Naive thymus-derived CD8-positive, alpha-beta T cell (primary cell): ENCODE measurements around the gene PIGZ. TPM values are rescaled to one million over a fixed set of nuclear protein-coding genes. Genes with fewer than 3 reads are reported as not detected.
A peak's percentile ranks its signal among the peaks of the same experiment; 100 is the strongest.

Experiments
- ATAC-seq, 2 donors: fragments of 150-1000 bp; cut with Tn5 transposase in 1 of 2; sonication (Bioruptor Pico), chemical (Tn5 transposase) in 1 of 2; 1 replicate in 1 of 2; 2 replicates in 1 of 2; pipeline ENCODE4 v1.10.0; 2021; ENCODE audit warnings: mild to moderate bottlenecking in 2 of 2, moderate library complexity in 2 of 2
- POLR2A ChIA-PET: fragments of 350-600 bp; sonication (Branson Sonifier 250); formaldehyde crosslinking; loops from one replicate; lab custom pipeline; 2021; ENCODE audit warnings: antibody characterized with exemption; lab: Charles Lee
- DNase-seq, 10 donors: peaks; one replicate each; pipeline versions ENCODE4 v3.0.0 to v3.0.0-alpha.2; 2020 to 2022
- H3K27ac Mint-ChIP-seq, 10 donors: one replicate each; pipeline ENCODE4 v1.8.0; 2020 to 2022; ENCODE audit warnings: mild to moderate bottlenecking in 10 of 10, mixed read lengths in 10 of 10, moderate library complexity in 4 of 10, inconsistent platforms in 1 of 10
- H3K27me3 Mint-ChIP-seq, 5 donors: one replicate each; pipeline ENCODE4 v1.8.0; 2021 to 2022; ENCODE audit warnings: mixed read lengths in 5 of 5
- H3K36me3 Mint-ChIP-seq, 3 donors: one replicate each; pipeline ENCODE4 v1.8.0; 2020 to 2022; ENCODE audit warnings: mixed read lengths in 3 of 3, mild to moderate bottlenecking in 2 of 3, inconsistent platforms in 1 of 3
- H3K4me1 Mint-ChIP-seq, 4 donors: one replicate each; pipeline ENCODE4 v1.8.0; 2021 to 2022; ENCODE audit warnings: mixed read lengths in 4 of 4
- H3K4me3 Mint-ChIP-seq, 10 donors: one replicate each; pipeline ENCODE4 v1.8.0; 2020 to 2022; ENCODE audit warnings: mild to moderate bottlenecking in 10 of 10, mixed read lengths in 10 of 10, moderate library complexity in 6 of 10, inconsistent platforms in 1 of 10
- H3K9me3 Mint-ChIP-seq, 9 donors: one replicate each; pipeline ENCODE4 v1.8.0; 2020 to 2022; ENCODE audit warnings: mixed read lengths in 9 of 9, mild to moderate bottlenecking in 3 of 9, inconsistent platforms in 1 of 9, moderate library complexity in 1 of 9
- polyA plus RNA-seq, 3 donors: library from polyadenylated mRNA; unstranded; fragments of 300-500 nt; fragmentation: Illumina TruSeq; gene quantifications; one replicate each; pipeline ENCODE4 v1.2.3, GENCODE V29; 2021
- total RNA-seq, 8 experiments: library from RNA in 2 of 8; stranded (reverse) in 2 of 8; gene quantifications; one replicate each; pipeline ENCODE4 v1.2.3 and lab custom pipeline; 2021 to 2026

The PIGZ gene
- total and polyA plus RNA-seq, 5 experiments from 2014 or later: 0.13 to 0.55 (median 0.26) TPM; not detected in 1

DNA sequence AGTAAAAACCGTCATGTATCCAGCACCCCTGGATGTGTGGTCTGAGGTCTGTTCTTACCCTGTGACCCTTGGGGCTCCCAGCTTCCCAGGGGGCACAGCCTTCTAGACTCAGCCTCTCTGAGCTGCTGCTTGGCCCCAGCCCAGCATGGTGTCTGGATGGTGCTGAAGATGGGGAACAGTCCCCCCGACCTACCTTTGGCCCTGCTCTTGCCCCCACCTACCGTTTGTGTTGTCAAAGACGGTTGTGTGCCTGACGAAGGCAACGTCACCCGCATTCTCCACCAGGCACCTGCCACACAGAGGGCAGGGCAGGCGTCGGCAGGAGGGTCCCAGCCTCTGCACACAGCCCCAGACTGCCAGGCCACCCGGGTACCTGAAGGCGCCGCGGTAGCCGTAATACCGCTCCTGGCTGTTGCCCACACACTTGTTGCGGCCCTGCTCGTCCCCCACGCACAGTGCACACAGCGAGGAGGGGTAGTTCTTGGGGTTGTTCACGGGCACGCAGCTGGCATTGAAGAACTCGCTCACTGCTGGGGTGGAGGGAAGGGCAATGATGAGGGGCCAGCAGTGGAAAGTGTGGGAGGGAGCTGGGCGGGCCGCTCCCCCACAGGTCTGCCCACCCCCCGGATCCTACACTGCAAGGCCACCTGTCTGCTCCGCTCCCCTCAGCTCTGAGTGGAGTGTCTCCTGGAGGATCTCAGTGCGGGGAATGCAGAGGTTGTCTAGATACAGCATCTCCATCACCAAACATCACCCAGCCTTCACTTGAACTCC, 40.0 kb upstream of the PIGZ start:
- no peak overlapping the region for H3K27ac Mint-ChIP-seq
- H3K4me3 Mint-ChIP-seq: no peak overlapping the region
- peaks cover 2 to 11% (median 7%) of the 10 kb centered on the region in 4 donors for H3K4me1 Mint-ChIP-seq
- H3K36me3 Mint-ChIP-seq: no peaks in the 10 kb centered on the region
- no peaks in the 10 kb centered on the region for H3K9me3 Mint-ChIP-seq
- H3K27me3 Mint-ChIP-seq: peaks cover 0 to 5% (median 2%) of the 10 kb centered on the region in 5 donors
- DNase-seq (peak in 1 of 10 donors; percentile 46), ATAC-seq (no peak)
- POLR2A ChIA-PET: no interaction called here

DNA sequence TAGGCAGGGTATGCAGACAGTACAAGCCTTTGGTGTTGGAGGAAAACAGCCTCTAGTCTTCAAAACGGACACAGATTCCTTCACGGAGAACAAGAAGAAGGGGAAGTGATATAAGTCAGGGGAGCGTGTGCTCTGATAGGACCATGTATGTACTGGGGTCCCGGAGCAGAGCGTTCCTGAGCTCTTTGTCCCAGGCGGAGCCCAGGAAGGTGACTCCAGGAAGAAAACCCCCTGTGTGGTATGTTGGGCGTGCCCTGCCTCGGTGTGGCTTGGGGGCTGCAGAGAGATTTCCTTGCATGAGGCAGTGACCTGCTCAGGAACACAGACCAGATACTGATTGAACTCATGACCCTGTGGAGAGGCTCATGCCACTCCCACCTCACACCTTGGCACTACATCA, 39.3 kb upstream of the PIGZ start:
- H3K27ac Mint-ChIP-seq: no peak overlapping the region

DNA sequence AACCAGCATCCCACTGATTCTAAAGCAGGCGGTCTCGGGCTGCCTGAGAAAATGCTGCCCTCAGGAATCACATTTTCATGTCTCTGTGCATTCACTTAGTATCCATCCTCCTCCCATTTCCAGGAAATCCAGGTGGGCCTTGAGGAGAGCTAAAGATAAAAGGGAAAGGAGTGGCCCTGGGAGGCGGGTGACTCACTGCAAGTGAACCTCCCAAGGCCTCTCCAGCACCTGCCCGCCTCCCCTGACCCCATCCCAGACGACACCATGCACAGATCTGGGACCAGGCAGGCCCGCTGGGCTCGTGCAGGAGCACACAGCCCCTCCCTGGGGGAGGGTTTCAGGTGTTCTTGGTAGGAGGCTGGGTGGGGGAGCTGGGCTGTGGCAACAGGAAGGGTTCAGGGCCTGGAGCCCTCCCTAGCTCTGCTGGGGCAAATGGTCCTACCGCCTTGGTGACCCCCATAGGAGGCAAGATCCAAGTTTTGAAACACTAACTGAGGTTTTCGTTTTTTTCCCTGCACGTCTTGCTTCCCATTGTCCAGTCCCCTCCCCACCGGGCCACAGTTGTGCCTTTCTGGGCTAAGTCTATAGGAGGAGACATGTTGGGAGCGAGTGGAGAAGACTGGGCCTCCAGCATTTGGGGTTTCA, 38.8 kb upstream of the PIGZ start:
- Mint-ChIP-seq H3K36me3 (no peaks in the 10 kb centered on the region), H3K4me1 (peaks cover 2 to 11% (median 7%) of the 10 kb centered on the region in 4 donors), H3K27ac (no peak overlapping the region), H3K27me3 (peaks cover 0 to 5% (median 2%) of the 10 kb centered on the region in 5 donors), H3K9me3 (no peaks in the 10 kb centered on the region), H3K4me3 (no peak overlapping the region)
- POLR2A ChIA-PET: interaction anchor here (1.2 kb wide), 1 partner anchor 21 kb away, joined by 3 read pairs; the partner anchor contains the start of gene MELTF
- ATAC-seq: no peak
- peak in 1 of 10 donors; percentile 44 for DNase-seq

More for the DNA sequence above, 39.3 kb upstream of the PIGZ start:
- ATAC-seq: no peak
- POLR2A ChIA-PET: interaction anchor here (1.2 kb wide), 1 partner anchor 21 kb away, joined by 3 read pairs; the partner anchor contains the start of gene MELTF
- no peaks in the 10 kb centered on the region for H3K9me3 Mint-ChIP-seq
- H3K36me3 Mint-ChIP-seq: no peaks in the 10 kb centered on the region
- peaks cover 0 to 5% (median 2%) of the 10 kb centered on the region in 5 donors for H3K27me3 Mint-ChIP-seq
- peaks cover 2 to 11% (median 7%) of the 10 kb centered on the region in 4 donors for H3K4me1 Mint-ChIP-seq
- DNase-seq: no peak
- no peak overlapping the region for H3K4me3 Mint-ChIP-seq

DNA sequence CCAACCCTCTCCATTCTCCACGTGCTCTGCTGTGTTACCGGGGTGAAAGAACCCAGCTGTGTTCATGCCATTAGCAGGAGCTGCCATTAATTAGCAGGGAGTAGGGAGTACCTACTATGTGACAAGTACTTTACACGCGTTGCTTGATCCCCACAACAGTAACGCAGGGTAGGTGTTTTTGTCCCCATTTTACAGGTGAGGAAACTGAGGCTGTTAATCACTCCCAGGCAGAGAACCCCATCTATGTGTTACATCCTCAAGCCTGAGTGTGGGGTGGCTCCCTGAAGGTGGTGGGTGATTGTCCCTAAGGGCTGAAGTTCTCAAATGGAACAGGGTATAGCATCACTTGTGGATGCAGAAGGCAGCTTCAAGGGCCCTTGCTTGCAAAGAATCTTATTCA, 38.2 kb upstream of the PIGZ start:
- ATAC-seq (no peak), DNase-seq (no peak)
- H3K36me3 Mint-ChIP-seq: no peaks in the 10 kb centered on the region
- H3K9me3 Mint-ChIP-seq: no peaks in the 10 kb centered on the region
- POLR2A ChIA-PET: interaction anchor here (1.2 kb wide), 1 partner anchor 22 kb away, joined by 3 read pairs; the partner anchor contains the start of gene MELTF
- H3K27me3 Mint-ChIP-seq: peaks cover 0 to 5% (median 2%) of the 10 kb centered on the region in 5 donors
- peaks cover 2 to 11% (median 7%) of the 10 kb centered on the region in 4 donors for H3K4me1 Mint-ChIP-seq
- peak overlapping the region in 1 of 10 donors; percentile 21 for H3K27ac Mint-ChIP-seq
- H3K4me3 Mint-ChIP-seq: no peak overlapping the region

DNA sequence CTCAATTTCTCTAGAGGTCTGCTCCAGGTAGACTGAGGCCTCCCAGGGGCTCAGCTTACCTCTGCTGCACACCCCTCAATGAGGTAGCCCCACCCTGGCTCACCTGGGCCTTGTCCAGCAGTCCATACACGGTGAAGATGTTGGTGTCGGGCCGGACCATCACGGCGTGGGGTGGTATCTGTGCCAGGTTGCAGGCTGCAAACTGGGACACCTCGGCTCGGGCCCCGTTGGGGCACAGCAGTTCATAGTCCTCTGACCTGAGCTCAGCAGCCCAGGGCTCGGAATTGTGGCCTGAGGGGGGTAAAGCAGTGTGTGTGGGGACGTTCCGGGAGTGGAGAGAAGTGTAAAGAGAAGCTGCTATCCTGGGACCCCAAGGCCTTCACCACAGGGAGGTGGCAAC, 37.8 kb upstream of the PIGZ start:
- POLR2A ChIA-PET: no interaction called here
- Mint-ChIP-seq H3K4me3 (no peak overlapping the region), H3K4me1 (peaks cover 4 to 14% (median 9%) of the 10 kb centered on the region in 4 donors), H3K9me3 (no peaks in the 10 kb centered on the region), H3K36me3 (no peaks in the 10 kb centered on the region), H3K27me3 (peaks cover 0 to 5% (median 2%) of the 10 kb centered on the region in 5 donors), H3K27ac (peak overlapping the region in 1 of 10 donors; percentile 21)
- DNase-seq (no peak), ATAC-seq (no peak)

DNA sequence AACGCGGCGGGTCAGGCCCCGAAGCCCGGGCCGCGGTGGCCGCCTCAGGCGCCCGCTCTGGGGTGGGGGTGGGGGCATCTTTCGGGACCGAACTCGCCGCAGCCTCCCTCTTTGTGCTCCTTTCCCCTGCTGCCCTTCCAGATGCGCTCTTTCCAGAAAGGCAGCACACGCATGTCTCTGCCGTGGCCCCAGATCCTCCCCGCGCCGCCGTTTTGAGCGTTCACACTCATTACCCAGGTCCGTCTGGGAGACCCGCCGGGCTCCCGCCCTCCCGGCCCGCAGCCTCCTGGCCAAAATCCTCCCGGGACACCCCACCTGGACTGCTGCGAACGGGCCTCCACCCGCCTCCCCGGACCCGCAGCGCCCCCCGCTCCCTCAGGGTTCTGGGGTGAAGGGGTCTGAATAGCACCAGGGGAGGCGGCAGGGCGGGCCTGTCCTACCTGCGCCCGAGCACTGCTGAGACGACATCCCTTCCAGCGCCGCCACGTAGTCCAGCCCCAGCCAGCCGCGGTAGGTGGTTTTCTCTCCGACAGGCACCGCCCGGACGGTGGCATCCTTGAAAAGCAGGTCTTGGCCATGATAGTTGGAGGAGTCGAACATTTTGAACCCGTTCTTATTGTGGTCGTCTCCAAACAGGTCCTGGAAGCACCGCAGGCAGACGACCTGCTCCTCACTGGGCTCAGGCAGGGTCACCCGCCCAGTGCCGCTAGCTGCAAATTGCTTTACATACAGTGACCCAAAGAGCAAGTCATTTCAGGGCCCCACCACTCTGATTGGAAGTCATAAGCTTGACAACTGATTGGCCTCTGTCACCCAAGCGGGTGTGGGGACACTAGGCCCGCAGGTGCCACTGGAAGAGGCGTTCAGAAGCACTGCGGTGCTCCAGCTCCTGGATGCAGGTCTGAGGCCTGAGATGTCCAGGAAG, 35.1 kb upstream of the PIGZ start:
- peak in 1 of 10 donors; percentile 19 for DNase-seq
- ATAC-seq: peak; percentile 11 to 19
- POLR2A ChIA-PET: no interaction called here
- peak overlapping the region in 7 of 10 donors; percentile 44 to 95 (median 71) for H3K27ac Mint-ChIP-seq
- peaks cover 4 to 17% (median 10%) of the 10 kb centered on the region in 4 donors for H3K4me1 Mint-ChIP-seq
- H3K36me3 Mint-ChIP-seq: no peaks in the 10 kb centered on the region
- H3K9me3 Mint-ChIP-seq: no peaks in the 10 kb centered on the region
- peaks cover 0 to 2% (median 0%) of the 10 kb centered on the region in 5 donors for H3K27me3 Mint-ChIP-seq
- H3K4me3 Mint-ChIP-seq: peak overlapping the region; percentile 74 to 94 (median 84)

DNA sequence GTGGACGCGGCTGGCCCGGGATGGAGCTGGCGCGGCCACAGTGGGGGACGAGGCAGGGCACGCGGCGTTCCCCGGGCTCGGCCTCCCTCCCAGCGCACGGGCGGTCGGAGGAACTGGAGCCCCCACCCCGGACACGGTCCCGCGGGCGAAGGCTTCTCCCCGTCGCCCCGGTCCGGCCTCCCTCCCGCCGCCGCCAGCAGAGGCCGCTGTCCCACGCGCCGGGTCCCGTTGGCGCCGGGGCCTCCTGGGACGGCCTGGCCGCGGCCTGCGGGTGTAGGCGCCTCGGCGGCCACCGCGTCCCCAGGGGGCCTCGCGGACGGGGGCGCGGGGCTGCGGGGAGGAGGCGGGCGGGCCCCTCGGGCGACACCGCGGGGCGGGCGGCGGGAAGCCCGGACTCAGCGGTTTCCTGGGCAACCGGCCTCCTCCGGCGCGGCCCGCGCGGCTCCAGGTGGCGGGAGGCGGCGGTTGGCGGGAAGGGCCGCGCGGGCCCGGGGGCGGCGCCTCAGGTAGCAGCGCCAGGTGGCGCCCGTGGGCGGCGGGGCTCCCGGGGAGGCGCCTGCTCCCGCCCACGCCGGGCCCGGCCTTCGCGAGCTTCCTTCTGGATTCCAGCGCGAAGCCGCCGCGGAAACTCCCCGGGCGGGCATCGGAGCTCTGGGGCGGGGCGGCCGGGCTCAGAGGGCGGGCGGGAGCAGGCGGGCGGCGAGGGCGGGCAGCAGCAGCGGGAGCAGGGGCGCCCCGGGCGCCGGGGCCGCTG, 34.2 kb upstream of the PIGZ start:
- peak overlapping the region in 1 of 10 donors; percentile 75 for H3K4me3 Mint-ChIP-seq
- peaks cover 4 to 17% (median 10%) of the 10 kb centered on the region in 4 donors for H3K4me1 Mint-ChIP-seq
- no peaks in the 10 kb centered on the region for H3K9me3 Mint-ChIP-seq
- POLR2A ChIA-PET: no interaction called here
- DNase-seq (peak; percentile 61 to 85 (median 78)), ATAC-seq (peak; percentile 83 to 85)
- peak overlapping the region in 1 of 10 donors; percentile 59 for H3K27ac Mint-ChIP-seq
- peaks cover 0 to 2% (median 0%) of the 10 kb centered on the region in 5 donors for H3K27me3 Mint-ChIP-seq
- H3K36me3 Mint-ChIP-seq: no peaks in the 10 kb centered on the region

DNA sequence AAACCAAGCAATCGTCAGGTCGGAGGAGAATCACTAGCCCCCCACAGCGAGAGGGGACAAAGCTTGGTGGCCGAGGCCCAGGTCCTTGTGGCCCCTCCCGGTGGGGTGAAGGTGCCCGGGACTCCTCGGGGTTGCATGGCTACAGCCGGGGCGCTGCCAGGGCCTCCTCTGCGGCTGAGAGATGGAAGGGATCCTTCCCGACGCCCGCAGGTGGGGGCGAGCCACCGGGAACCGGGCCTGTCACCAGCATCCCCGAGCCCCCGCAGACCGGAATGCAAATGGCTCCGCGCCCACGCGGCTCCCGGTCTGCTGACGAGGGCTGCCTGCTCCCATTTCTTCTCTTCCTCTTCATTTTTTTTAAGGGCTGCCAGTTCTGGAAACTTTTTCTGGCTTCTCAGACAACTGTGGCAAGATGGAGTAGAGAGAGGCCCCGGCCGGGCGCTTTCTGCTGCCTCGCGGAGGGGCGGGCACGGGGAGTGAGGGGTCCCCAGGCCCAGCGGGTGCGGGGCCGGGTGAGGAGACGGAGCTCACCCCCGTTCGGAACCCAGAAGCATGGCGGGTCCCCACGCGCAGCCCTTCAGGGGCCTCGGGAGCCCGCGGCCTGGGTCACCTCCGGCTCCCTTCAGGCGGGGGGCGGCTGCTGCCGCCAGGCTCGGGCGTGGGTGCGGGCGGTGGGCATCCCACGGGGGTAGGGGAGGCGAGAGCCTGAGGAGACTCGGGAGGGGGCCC, 33.5 kb upstream of the PIGZ start:
- Mint-ChIP-seq H3K27me3 (peaks cover 0 to 2% (median 0%) of the 10 kb centered on the region in 5 donors), H3K36me3 (no peaks in the 10 kb centered on the region), H3K9me3 (no peaks in the 10 kb centered on the region), H3K4me1 (peaks cover 4 to 17% (median 10%) of the 10 kb centered on the region in 4 donors), H3K27ac (peak overlapping the region in 9 of 10 donors; percentile 48 to 94 (median 79)), H3K4me3 (peak overlapping the region; percentile 66 to 89 (median 86))
- POLR2A ChIA-PET: no interaction called here
- DNase-seq: peak in 2 of 10 donors; percentile 17 to 23
- no peak for ATAC-seq

DNA sequence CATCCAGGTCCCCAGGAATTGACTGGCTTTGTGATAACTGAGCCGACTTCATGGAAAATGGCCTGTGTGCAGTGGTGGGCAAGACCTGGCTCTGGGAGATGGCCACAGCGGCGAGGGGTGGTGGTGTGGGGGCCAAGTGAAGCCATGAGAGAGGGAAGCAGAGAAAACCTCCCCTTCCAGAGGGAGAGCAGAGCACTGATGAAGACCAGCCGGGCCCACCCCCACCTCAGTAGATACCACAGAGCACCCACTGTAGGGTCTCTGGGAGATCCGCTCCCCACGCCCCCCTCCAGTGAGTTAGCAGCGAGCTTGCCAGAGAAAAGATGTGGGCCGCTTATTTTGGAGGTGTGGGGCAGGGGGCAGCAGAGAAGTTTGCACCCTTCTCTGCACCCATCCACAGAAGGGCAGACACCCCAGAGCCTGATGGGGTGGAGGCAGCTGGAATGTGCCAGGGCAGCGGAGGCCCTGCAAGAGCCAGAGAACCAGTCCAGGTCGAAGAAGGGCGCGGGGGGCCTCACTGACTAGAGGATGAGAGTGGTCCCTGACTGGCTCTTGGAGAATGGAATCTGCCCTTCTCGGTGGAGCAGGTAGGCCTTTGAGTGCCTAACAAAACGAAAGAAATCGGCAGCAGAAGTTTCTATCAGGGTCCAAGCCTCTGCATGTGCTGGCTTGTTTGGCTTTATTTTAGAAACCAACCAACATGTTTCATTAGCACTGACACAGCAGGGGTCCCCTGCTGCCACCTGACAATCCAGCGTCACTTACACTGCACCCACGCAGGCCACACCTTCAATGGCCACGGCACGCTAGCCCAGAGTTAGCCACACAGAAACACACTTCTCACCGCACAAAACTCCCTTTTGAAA, 32.7 kb upstream of the PIGZ start:
- peak overlapping the region; percentile 66 to 89 (median 86) for H3K4me3 Mint-ChIP-seq
- DNase-seq (no peak), ATAC-seq (no peak)
- no peaks in the 10 kb centered on the region for H3K9me3 Mint-ChIP-seq
- POLR2A ChIA-PET: no interaction called here
- H3K4me1 Mint-ChIP-seq: peaks cover 4 to 17% (median 10%) of the 10 kb centered on the region in 4 donors
- H3K27ac Mint-ChIP-seq: peak overlapping the region in 9 of 10 donors; percentile 48 to 94 (median 79)
- H3K36me3 Mint-ChIP-seq: no peaks in the 10 kb centered on the region
- peaks cover 0 to 2% (median 0%) of the 10 kb centered on the region in 5 donors for H3K27me3 Mint-ChIP-seq

DNA sequence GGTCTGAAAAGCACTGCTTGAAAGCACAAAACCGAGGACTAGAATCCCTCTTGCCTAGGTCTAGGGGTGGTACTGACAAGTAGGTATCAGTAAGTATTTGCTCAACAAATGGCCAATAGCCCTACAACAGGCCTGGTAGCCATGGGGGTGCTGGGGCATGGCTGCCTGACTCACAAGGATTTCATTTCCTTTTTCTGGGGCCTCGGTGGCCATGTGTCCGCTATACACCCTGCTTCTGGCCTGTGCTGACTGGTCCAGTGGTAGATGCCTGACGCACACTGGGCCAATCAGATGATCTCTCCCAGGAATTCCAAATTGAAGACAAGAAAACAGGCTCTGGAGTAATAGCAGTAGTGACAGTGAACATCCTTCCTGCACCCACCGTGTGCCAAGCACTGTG, 31.6 kb upstream of the PIGZ start:
- Mint-ChIP-seq H3K4me1 (peaks cover 4 to 17% (median 10%) of the 10 kb centered on the region in 4 donors), H3K4me3 (no peak overlapping the region), H3K36me3 (no peaks in the 10 kb centered on the region), H3K9me3 (no peaks in the 10 kb centered on the region), H3K27ac (peak overlapping the region in 2 of 10 donors; percentile 30 to 34), H3K27me3 (no peaks in the 10 kb centered on the region)
- POLR2A ChIA-PET: no interaction called here
- no peak for ATAC-seq
- DNase-seq: no peak
